PC-3 (cell line): Measurements from ENCODE around the gene FILIP1L. TPM values are rescaled to one million over a fixed set of nuclear protein-coding genes. Genes with fewer than 3 reads are reported as not detected.
A peak's percentile ranks its signal among the peaks of the same experiment; 100 is the strongest.

Source experiments
- ATAC-seq: fragments of 200-7000 bp; cut with Tn5 transposase; 2 replicates; pipeline ENCODE4 v1.9.1; 2020; ENCODE audit warnings: mild to moderate bottlenecking, moderate library complexity
- BruUV-seq: library from RNA; stranded (reverse); fragments of 400-500 nt; replicated peaks from 2 replicates; lab custom pipeline; 2021; lab: Mats Ljungman, UMichigan
- CTCF ChIA-PET: fragments of 300-600 bp; sonication (Branson Sonifier 250); formaldehyde crosslinking; loops from one replicate; lab custom pipeline; 2022; ENCODE audit warnings: antibody characterized with exemption; lab: Charles Lee
- POLR2A ChIA-PET: fragments of 300-600 bp; sonication (Branson Sonifier 250); formaldehyde crosslinking; loops from one replicate; lab custom pipeline; 2022; ENCODE audit warnings: antibody characterized with exemption; ENCODE audit not compliant: unreplicated experiment; lab: Charles Lee
- DNase-seq: peaks from one replicate; pipeline ENCODE4 v3.0.0-alpha.2; 2015
- H2AFZ ChIP-seq: fragments of 300-600 bp; sonication (generic); 2 replicates; pipeline ENCODE4 v1.6.0; 2016; ENCODE audit warnings: antibody characterized with exemption, low read length
- H3F3A ChIP-seq: fragments of 300-600 bp; sonication (generic); one replicate; pipeline ENCODE4 v1.6.0; 2017; ENCODE audit warnings: antibody characterized with exemption, low read length, control low read depth, mild to moderate bottlenecking; ENCODE audit not compliant: unreplicated experiment
- H3K27ac ChIP-seq: fragments of 300-600 bp; sonication (generic); 2 replicates; pipeline ENCODE4 v1.5.1; 2016; ENCODE audit warnings: mild to moderate bottlenecking, low read length
- H3K27me3 ChIP-seq: fragments of 300-600 bp; sonication (generic); 2 replicates; pipeline ENCODE4 v1.6.1; 2016; ENCODE audit warnings: low read length, mixed read lengths
- H3K36me3 ChIP-seq: fragments of 300-600 bp; sonication (generic); 2 replicates; pipeline ENCODE4 v1.6.1; 2016; ENCODE audit warnings: low read depth, mixed run types, low read length, mixed read lengths
- H3K4me1 ChIP-seq: fragments of 300-600 bp; sonication (generic); 2 replicates; pipeline ENCODE4 v1.5.1; 2016; ENCODE audit warnings: low read length; ENCODE audit not compliant: insufficient read depth
- H3K4me2 ChIP-seq: fragments of 300-600 bp; sonication (generic); 2 replicates; pipeline ENCODE4 v1.6.0; 2016; ENCODE audit warnings: low read length
- H3K4me3 ChIP-seq: fragments of 300-600 bp; sonication (generic); 2 replicates; pipeline ENCODE4 v1.5.1; 2016; ENCODE audit warnings: mild to moderate bottlenecking, low read length, mixed read lengths
- H3K79me2 ChIP-seq: fragments of 300-600 bp; sonication (generic); 2 replicates; pipeline ENCODE4 v1.6.1; 2017; ENCODE audit warnings: low read length, mixed read lengths
- H3K9ac ChIP-seq: fragments of 300-600 bp; sonication (generic); 2 replicates; pipeline ENCODE4 v1.6.0; 2016; ENCODE audit warnings: mild to moderate bottlenecking, low read length
- H3K9me2 ChIP-seq: fragments of 300-600 bp; sonication (generic); replicated peaks from 2 replicates; pipeline ENCODE4 v1.6.1; 2016; ENCODE audit warnings: mixed run types, low read length, mixed read lengths
- H3K9me3 ChIP-seq: fragments of 300-600 bp; sonication (generic); 2 replicates; pipeline ENCODE4 v1.6.1; 2016; ENCODE audit warnings: low read length, mixed read lengths
- H4K20me1 ChIP-seq: fragments of 300-600 bp; sonication (generic); 2 replicates; pipeline ENCODE4 v1.6.1; 2016; ENCODE audit warnings: low read length, mixed read lengths
- EZH2 ChIP-seq: fragments of 300-600 bp; sonication (generic); IDR thresholded peaks from one replicate; pipeline ENCODE4 v1.6.1; 2017; ENCODE audit warnings: antibody characterized with exemption, mild to moderate bottlenecking, low read length; ENCODE audit not compliant: unreplicated experiment
- EZH2phosphoT487 ChIP-seq: fragments of 300-600 bp; sonication (generic); IDR thresholded peaks from 2 replicates; pipeline ENCODE4 v1.6.1; 2018; ENCODE audit warnings: mild to moderate bottlenecking, antibody characterized with exemption, low read length, borderline replicate concordance
- intact Hi-C: fragments of 100-400 bp; cut with micrococcal nuclease; formaldehyde crosslinking; loops from 2 replicates; pipeline ENCODE4 v1.9.0; 2023
- total RNA-seq: library from RNA; depleted of rRNA; stranded (reverse); fragments of >200 nt; gene quantifications from 2 replicates; pipeline ENCODE4 v1.2.3, GENCODE V29; 2014
- TF ChIP-seq, protein P1 (sequence below): fragments of 300-600 bp; sonication (generic); conservative IDR thresholded peaks from 2 replicates; pipeline ENCODE4 v1.5.1; 2017; ENCODE audit warnings: antibody characterized with exemption, low read depth, mild to moderate bottlenecking, low read length

Gene FILIP1L
- total RNA-seq, 1 experiment from 2014 or later = not detected

DNA sequence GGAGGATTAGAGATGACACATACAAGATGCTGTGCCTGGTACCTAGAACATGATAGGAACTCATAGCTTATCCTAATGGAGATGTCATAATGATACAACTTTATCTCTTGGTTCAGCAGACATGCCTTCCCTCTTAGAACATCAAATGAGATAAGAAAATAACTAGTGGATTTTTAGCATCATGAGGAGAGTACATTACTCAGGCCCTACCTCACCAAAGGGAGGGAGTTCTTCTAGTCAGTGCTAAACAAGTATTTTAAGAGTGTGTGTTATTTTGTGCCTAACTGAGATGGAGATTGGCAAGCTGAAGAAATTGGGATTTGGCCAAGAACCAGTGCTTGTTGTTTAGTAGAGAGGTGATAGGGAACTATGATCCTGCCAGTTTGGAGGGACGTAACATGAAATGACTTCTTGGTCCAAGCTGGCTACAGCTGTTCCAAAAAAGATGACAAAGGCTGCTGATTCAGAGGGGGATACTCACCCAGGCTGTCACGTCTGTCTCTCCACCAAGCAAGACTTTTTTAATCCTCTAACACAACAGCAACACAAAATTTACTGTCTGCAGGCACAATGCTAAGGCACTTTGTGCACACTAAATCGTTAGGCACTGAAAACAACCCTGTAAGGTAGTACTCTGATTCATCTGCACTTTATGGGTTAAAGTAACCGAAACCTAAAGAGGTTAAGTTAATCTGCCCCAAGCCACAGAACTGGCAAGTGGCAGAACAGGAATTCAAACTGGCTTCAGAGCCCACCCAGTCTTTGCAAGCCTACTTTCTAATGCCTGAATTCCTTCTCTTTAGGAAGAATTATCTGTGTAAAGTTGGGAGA lies 170.2 kb downstream of the FILIP1L start:
- Histone ChIP-seq H3K27me3 (no peaks in the 10 kb centered on the region), H3K4me1 (peaks cover 27% of the 10 kb centered on the region), H3K9me3 (no peaks in the 10 kb centered on the region), H3K4me2 (peak overlapping the region; percentile 27; the same call in 1 of the 2 replicates), H3K9ac (no peak overlapping the region), H3K4me3 (no peak overlapping the region), H3F3A (no peaks in the 10 kb centered on the region), H3K79me2 (0 out of 2 replicates have a peak, but pooled peaks cover 4% of the 10 kb centered on the region), H2AFZ (no peak overlapping the region), H3K27ac (no peak overlapping the region), H3K36me3 (no peaks in the 10 kb centered on the region), H3K9me2 (no peaks in the 10 kb centered on the region), H4K20me1 (no peaks in the 10 kb centered on the region)
- DNase-seq (peak; percentile 58), ATAC-seq (no peak)
- TF ChIP-seq, protein P1, sequence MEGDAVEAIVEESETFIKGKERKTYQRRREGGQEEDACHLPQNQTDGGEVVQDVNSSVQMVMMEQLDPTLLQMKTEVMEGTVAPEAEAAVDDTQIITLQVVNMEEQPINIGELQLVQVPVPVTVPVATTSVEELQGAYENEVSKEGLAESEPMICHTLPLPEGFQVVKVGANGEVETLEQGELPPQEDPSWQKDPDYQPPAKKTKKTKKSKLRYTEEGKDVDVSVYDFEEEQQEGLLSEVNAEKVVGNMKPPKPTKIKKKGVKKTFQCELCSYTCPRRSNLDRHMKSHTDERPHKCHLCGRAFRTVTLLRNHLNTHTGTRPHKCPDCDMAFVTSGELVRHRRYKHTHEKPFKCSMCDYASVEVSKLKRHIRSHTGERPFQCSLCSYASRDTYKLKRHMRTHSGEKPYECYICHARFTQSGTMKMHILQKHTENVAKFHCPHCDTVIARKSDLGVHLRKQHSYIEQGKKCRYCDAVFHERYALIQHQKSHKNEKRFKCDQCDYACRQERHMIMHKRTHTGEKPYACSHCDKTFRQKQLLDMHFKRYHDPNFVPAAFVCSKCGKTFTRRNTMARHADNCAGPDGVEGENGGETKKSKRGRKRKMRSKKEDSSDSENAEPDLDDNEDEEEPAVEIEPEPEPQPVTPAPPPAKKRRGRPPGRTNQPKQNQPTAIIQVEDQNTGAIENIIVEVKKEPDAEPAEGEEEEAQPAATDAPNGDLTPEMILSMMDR = no peak
- TF ChIP-seq EZH2 (no peak), EZH2phosphoT487 (no peak)
- intact Hi-C loops = no loop called here
- POLR2A ChIA-PET = no interaction called here
- BruUV-seq = no TSS peak
- CTCF ChIA-PET = no interaction called here

DNA sequence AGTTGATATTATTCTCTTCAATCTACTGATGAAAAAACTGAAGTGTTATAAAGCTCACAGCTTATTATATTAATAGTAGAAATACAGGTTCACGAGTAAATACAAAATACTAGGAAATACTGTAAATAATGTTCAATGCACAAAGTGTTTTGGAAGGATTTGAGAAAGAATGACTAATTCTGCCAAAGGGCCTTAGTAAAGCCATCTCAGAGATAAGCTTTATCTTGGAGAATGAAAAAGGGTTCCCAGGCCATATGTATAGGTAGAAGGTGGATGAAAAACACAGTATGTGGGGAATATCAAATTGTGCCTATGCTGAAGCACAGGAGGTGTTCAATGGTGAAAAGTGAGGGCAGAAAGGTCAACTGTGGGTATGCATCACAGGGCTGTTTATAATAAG lies 173.1 kb downstream of the FILIP1L start:
- Histone ChIP-seq H3K4me1 (peaks cover 36% of the 10 kb centered on the region), H3K79me2 (0 out of 2 replicates have a peak, but pooled peaks cover 4% of the 10 kb centered on the region), H3K4me2 (no peak overlapping the region), H3K9me2 (no peaks in the 10 kb centered on the region), H2AFZ (no peak overlapping the region), H3K36me3 (no peaks in the 10 kb centered on the region), H3K27me3 (no peaks in the 10 kb centered on the region), H3K27ac (no peak overlapping the region), H4K20me1 (no peaks in the 10 kb centered on the region), H3K4me3 (no peak overlapping the region), H3K9me3 (no peaks in the 10 kb centered on the region), H3K9ac (no peak overlapping the region), H3F3A (no peaks in the 10 kb centered on the region)
- BruUV-seq = no TSS peak
- TF ChIP-seq EZH2 (no peak), EZH2phosphoT487 (no peak)
- TF ChIP-seq, protein P1 = no peak
- ChIA-PET CTCF (no interaction called here), POLR2A (no interaction called here)
- DNase-seq (no peak), ATAC-seq (no peak)
- intact Hi-C loops = no loop called here

DNA sequence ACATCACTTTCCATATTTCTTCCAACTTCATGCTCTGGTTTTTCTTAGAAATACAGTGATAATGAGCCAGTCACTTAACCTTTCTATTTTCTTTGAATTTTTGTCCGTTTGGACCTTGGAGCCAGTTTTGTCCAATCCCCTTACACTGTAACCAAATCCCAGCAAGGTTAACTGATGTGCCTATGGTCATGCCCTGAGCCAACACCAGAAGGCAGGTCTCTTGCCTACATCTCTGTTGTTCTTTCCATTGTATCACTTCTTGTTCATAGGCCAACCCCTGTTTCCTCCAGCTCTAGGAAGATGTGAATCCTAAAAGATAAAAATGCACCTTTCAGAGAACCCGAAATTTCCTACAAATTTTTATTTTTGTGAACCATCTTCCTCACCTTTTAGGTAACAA lies 174.0 kb downstream of the FILIP1L start:
- ATAC-seq = no peak
- Histone ChIP-seq H3K9me2 (no peaks in the 10 kb centered on the region), H3K4me3 (no peak overlapping the region), H3F3A (no peaks in the 10 kb centered on the region), H3K36me3 (no peaks in the 10 kb centered on the region), H3K79me2 (0 out of 2 replicates have a peak, but pooled peaks cover 4% of the 10 kb centered on the region), H4K20me1 (no peaks in the 10 kb centered on the region), H3K9ac (no peak overlapping the region), H3K9me3 (no peaks in the 10 kb centered on the region), H3K27me3 (no peaks in the 10 kb centered on the region), H3K4me2 (no peak overlapping the region), H2AFZ (no peak overlapping the region), H3K27ac (no peak overlapping the region), H3K4me1 (peaks cover 34% of the 10 kb centered on the region)
- CTCF ChIA-PET = no interaction called here
- BruUV-seq = no TSS peak
- POLR2A ChIA-PET = no interaction called here
- DNase-seq = no peak
- intact Hi-C loops = no loop called here
- TF ChIP-seq EZH2 (no peak), EZH2phosphoT487 (no peak)
- TF ChIP-seq, protein P1 = no peak
